ENCODE measurements around the gene LRRTM2.

DNA sequence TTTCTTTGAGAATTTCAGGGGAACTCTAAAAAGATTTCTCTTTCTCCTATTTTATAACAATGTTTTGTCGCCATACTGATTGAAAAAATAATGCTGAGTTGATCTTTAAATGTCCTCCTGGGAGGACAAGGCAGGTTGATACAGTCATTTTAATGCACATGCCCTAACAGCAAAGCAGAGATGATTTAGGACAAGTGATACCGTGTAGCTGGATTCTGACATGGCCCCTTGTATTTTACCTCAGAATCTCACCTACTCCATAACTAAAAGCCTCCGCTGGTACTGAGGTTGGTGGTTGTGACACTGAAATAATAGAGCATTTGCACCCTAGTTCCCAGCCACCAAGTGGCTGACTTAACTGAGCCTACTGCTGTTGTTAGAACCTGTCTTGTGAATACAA, 811 bp upstream of the LRRTM2 start:
- TF ChIP-seq, protein P1, sequence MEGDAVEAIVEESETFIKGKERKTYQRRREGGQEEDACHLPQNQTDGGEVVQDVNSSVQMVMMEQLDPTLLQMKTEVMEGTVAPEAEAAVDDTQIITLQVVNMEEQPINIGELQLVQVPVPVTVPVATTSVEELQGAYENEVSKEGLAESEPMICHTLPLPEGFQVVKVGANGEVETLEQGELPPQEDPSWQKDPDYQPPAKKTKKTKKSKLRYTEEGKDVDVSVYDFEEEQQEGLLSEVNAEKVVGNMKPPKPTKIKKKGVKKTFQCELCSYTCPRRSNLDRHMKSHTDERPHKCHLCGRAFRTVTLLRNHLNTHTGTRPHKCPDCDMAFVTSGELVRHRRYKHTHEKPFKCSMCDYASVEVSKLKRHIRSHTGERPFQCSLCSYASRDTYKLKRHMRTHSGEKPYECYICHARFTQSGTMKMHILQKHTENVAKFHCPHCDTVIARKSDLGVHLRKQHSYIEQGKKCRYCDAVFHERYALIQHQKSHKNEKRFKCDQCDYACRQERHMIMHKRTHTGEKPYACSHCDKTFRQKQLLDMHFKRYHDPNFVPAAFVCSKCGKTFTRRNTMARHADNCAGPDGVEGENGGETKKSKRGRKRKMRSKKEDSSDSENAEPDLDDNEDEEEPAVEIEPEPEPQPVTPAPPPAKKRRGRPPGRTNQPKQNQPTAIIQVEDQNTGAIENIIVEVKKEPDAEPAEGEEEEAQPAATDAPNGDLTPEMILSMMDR (IDR thresholded peaks at IDR 0.05): no peak
- no peak for TF ChIP-seq POLR2A (IDR thresholded peaks at IDR 0.05)

All from lower leg skin (tissue), 3 donors.